GM11168 (cell line): ENCODE data around the gene MLF1.

ENCODE experiments used
- in situ Hi-C: fragments of 300-500 bp; cut with MboI; formaldehyde crosslinking; loops from one replicate; pipeline ENCODE4 v1.12.0; 2022; ENCODE audit warnings: low sequenced_read_pairs; ENCODE audit not compliant: unreplicated experiment

MLF1 gene

GRCh38 chr3:158570999-158571702 is at the start of gene MLF1:
Gene MLF1, plus strand, starts transcription at chr3:158571194. Its CDS starts 107 bp downstream, at chr3:158571301.
- in situ Hi-C loops = no loop called here

GRCh38 chr3:158522221-158523136 is 48.5 kb upstream of the MLF1 start:
- in situ Hi-C loops = no loop called here

- in situ Hi-C loops = loop anchor here (25.0 kb wide), 1 partner anchor 916 kb away; no protein-coding TSS in a partner anchor
Measured at GRCh38 chr3:158528076-158528674, 42.8 kb upstream of the MLF1 start.

- in situ Hi-C loops = loop anchor here (10.0 to 25.0 kb wide), 2 partner anchors 677 to 919 kb away; no protein-coding TSS in a partner anchor
Measured at GRCh38 chr3:158531334-158531733, 39.7 kb upstream of the MLF1 start.

GRCh38 chr3:158532099-158532734 is 38.8 kb upstream of the MLF1 start:
- in situ Hi-C loops = loop anchor here (10.0 to 25.0 kb wide), 2 partner anchors 677 to 920 kb away; no protein-coding TSS in a partner anchor

- in situ Hi-C loops = loop anchor here (10.0 to 25.0 kb wide), 2 partner anchors 681 to 924 kb away; no protein-coding TSS in a partner anchor
Measured at GRCh38 chr3:158535918-158536317, 35.1 kb upstream of the MLF1 start.

GRCh38 chr3:158539414-158540014 is 31.5 kb upstream of the MLF1 start:
- in situ Hi-C loops = loop anchor here (10.0 to 25.0 kb wide), 2 partner anchors 685 to 927 kb away; no protein-coding TSS in a partner anchor

- in situ Hi-C loops = loop anchor here (25.0 kb wide), 1 partner anchor 928 kb away; no protein-coding TSS in a partner anchor
Measured at GRCh38 chr3:158540066-158540465, 30.9 kb upstream of the MLF1 start.

- in situ Hi-C loops = loop anchor here (25.0 kb wide), 1 partner anchor 936 kb away; no protein-coding TSS in a partner anchor
Measured at GRCh38 chr3:158548691-158549090, 22.3 kb upstream of the MLF1 start.

- in situ Hi-C loops = loop anchor here (25.0 kb wide), 1 partner anchor 938 kb away; no protein-coding TSS in a partner anchor
Measured at GRCh38 chr3:158549938-158550337, 21.1 kb upstream of the MLF1 start.

GRCh38 chr3:158552124-158552523 is 18.9 kb upstream of the MLF1 start:
- in situ Hi-C loops = no loop called here

- in situ Hi-C loops = no loop called here
Measured at GRCh38 chr3:158559504-158559903, 11.5 kb upstream of the MLF1 start.

GRCh38 chr3:158560979-158561378 is 10.0 kb upstream of the MLF1 start:
- in situ Hi-C loops = no loop called here

GRCh38 chr3:158562674-158563073 is 8.3 kb upstream of the MLF1 start:
- in situ Hi-C loops = no loop called here

- in situ Hi-C loops = no loop called here
Measured at GRCh38 chr3:158563076-158563475, 7.9 kb upstream of the MLF1 start.

- in situ Hi-C loops = no loop called here
Measured at GRCh38 chr3:158565076-158565475, 5.9 kb upstream of the MLF1 start.

GRCh38 chr3:158568784-158569183 is 2.2 kb upstream of the MLF1 start:
- in situ Hi-C loops = no loop called here

GRCh38 chr3:158569794-158570193 is 1.2 kb upstream of the MLF1 start:
- in situ Hi-C loops = no loop called here

- in situ Hi-C loops = no loop called here
Measured at GRCh38 chr3:158571969-158572765, 1.2 kb downstream of the MLF1 start.
